ENCODE data around the gene ZNF710. TPM values are rescaled to one million over a fixed set of nuclear protein-coding genes. Genes with fewer than 3 reads are reported as not detected.

ZNF710 gene
- total and polyA plus RNA-seq, 9 of the 15 experiments (the other 6 are each of a cell fraction or from before 2014, with no cell fraction given), result 0.56 to 14.2 (median 5.2) TPM

DNA sequence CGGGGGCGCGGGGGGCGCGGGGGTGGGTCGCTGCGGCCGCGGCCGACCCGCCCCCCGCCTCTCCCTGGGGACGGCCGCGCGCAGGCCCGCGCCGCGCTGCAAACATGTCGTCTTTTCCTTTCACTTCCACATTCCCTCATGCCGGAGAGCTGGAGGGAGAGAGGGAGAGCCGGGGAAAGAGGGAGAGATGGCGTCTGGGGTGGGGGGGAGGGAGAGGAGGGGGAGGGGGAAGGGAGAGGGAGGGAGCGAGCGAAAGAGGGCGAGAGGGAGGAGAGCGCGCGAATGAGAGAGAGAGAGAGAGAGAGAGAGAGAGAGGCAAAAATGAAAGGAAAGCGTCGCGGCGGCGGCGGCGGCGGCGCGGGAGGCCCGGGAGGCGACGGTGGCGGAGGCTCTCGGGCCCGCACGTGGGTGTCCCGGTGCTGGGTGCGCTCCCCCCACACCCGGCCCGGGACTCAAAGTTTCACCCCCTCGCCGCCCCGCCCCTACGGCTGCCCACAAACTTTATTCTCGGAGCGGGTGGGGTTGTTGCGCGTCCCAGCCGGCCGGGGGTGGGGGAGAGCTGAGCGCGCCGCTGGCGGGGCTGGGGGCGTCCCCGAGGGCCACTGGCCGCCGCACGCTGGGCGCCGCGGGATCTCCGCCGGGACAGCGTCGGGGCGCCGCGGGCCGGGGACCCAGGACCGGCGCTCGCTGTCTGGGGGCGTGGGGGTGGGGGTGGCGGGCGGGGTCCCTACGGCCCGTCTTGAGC lies 731 bp downstream of the ZNF710 start (continued):
- peak; percentile 70; the same call in 1 of the 2 replicates for TF ChIP-seq ZBTB7A (IDR thresholded peaks at IDR 0.05; ENCODE audit: borderline replicate concordance, control insufficient read depth, low read depth, low read length)
- TF ChIP-seq, protein P1, sequence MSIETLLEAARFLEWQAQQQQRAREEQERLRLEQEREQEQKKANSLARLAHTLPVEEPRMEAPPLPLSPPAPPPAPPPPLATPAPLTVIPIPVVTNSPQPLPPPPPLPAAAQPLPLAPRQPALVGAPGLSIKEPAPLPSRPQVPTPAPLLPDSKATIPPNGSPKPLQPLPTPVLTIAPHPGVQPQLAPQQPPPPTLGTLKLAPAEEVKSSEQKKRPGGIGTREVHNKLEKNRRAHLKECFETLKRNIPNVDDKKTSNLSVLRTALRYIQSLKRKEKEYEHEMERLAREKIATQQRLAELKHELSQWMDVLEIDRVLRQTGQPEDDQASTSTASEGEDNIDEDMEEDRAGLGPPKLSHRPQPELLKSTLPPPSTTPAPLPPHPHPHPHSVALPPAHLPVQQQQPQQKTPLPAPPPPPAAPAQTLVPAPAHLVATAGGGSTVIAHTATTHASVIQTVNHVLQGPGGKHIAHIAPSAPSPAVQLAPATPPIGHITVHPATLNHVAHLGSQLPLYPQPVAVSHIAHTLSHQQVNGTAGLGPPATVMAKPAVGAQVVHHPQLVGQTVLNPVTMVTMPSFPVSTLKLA (conservative IDR thresholded peaks at IDR 0.05), result peak in 1 of 2 experiments; percentile 57; a peak in 2 of 4 replicates
- TF ChIP-seq, protein P2, sequence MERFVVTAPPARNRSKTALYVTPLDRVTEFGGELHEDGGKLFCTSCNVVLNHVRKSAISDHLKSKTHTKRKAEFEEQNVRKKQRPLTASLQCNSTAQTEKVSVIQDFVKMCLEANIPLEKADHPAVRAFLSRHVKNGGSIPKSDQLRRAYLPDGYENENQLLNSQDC (CRISPR knock-in tag; IDR thresholded peaks at IDR 0.05), result peak; percentile 45; the same call in 1 of the 2 replicates
- peak in 1 of 3 experiments; percentile 31 for TF ChIP-seq YY1 (IDR thresholded peaks at IDR 0.05; ENCODE audit: borderline replicate concordance in 1 of 3, control insufficient read depth in 1 of 3, extremely low read depth in 1 of 3, insufficient read depth in 3 of 3, insufficient read length in 1 of 3, insufficient replicate concordance in 2 of 3, low read depth in 1 of 3, low read length in 2 of 3)
- TF ChIP-seq, protein P3, sequence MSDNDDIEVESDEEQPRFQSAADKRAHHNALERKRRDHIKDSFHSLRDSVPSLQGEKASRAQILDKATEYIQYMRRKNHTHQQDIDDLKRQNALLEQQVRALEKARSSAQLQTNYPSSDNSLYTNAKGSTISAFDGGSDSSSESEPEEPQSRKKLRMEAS (CRISPR knock-in tag; IDR thresholded peaks at IDR 0.05), result peak; percentile 45; the same call in 1 of the 2 replicates
- no peak for TF ChIP-seq NCOA6 (IDR thresholded peaks at IDR 0.05)
- no peak for TF ChIP-seq KAT7 (CRISPR knock-in tag; IDR thresholded peaks at IDR 0.05; ENCODE audit: borderline replicate concordance)
- TF ChIP-seq SPI1 (IDR thresholded peaks at IDR 0.05; ENCODE audit: borderline replicate concordance, low read depth, low read length), result 0 out of 2 replicates have a peak, but pooled peaks have one; percentile 3
- peak; percentile 78 for TF ChIP-seq RBFOX2 (IDR thresholded peaks at IDR 0.05; ENCODE audit: low read depth, low read length)
- no peak for TF ChIP-seq NFRKB (IDR thresholded peaks at IDR 0.05; ENCODE audit: low read depth)
- peak; percentile 56 for TF ChIP-seq SMAD4 (CRISPR knock-in tag; conservative IDR thresholded peaks at IDR 0.05)
- TF ChIP-seq, protein P4, sequence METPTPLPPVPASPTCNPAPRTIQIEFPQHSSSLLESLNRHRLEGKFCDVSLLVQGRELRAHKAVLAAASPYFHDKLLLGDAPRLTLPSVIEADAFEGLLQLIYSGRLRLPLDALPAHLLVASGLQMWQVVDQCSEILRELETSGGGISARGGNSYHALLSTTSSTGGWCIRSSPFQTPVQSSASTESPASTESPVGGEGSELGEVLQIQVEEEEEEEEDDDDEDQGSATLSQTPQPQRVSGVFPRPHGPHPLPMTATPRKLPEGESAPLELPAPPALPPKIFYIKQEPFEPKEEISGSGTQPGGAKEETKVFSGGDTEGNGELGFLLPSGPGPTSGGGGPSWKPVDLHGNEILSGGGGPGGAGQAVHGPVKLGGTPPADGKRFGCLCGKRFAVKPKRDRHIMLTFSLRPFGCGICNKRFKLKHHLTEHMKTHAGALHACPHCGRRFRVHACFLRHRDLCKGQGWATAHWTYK (CRISPR knock-in tag; IDR thresholded peaks at IDR 0.05), result peak; percentile 30; the same call in 1 of the 2 replicates
- peak; percentile 58 for TF ChIP-seq MYC (IDR thresholded peaks at IDR 0.05; ENCODE audit: low read depth, low read length)
- TF ChIP-seq MYC (CRISPR knock-in tag; IDR thresholded peaks at IDR 0.05; ENCODE audit: borderline replicate concordance, low read depth), result no peak
- TF ChIP-seq, protein P5, sequence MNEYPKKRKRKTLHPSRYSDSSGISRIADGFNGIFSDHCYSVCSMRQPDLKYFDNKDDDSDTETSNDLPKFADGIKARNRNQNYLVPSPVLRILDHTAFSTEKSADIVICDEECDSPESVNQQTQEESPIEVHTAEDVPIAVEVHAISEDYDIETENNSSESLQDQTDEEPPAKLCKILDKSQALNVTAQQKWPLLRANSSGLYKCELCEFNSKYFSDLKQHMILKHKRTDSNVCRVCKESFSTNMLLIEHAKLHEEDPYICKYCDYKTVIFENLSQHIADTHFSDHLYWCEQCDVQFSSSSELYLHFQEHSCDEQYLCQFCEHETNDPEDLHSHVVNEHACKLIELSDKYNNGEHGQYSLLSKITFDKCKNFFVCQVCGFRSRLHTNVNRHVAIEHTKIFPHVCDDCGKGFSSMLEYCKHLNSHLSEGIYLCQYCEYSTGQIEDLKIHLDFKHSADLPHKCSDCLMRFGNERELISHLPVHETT (CRISPR knock-in tag; conservative IDR thresholded peaks at IDR 0.05 in 1 of 2, IDR thresholded peaks at IDR 0.05 in 1 of 2), result peak in 1 of 2 experiments; percentile 68; a peak in 1 of 4 replicates
- TF ChIP-seq TCFL5 (CRISPR knock-in tag; conservative IDR thresholded peaks at IDR 0.05), result no peak
- TF ChIP-seq, protein P6, sequence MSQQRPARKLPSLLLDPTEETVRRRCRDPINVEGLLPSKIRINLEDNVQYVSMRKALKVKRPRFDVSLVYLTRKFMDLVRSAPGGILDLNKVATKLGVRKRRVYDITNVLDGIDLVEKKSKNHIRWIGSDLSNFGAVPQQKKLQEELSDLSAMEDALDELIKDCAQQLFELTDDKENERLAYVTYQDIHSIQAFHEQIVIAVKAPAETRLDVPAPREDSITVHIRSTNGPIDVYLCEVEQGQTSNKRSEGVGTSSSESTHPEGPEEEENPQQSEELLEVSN (IDR thresholded peaks at IDR 0.05; ENCODE audit: borderline replicate concordance in 1 of 2, extremely low read depth in 1 of 2, insufficient read depth in 1 of 2, insufficient read length in 1 of 2, low read depth in 1 of 2, low read length in 1 of 2, poor library complexity in 1 of 2, severe bottlenecking in 1 of 2), result peak; percentile 69 to 90
- peak; percentile 13; the same call in 1 of the 2 replicates for TF ChIP-seq BHLHE40 (IDR thresholded peaks at IDR 0.05; ENCODE audit: low read length)

Measured in K562 (cell line).